Measurements from ENCODE around the gene SH3GLB2.

DNA sequence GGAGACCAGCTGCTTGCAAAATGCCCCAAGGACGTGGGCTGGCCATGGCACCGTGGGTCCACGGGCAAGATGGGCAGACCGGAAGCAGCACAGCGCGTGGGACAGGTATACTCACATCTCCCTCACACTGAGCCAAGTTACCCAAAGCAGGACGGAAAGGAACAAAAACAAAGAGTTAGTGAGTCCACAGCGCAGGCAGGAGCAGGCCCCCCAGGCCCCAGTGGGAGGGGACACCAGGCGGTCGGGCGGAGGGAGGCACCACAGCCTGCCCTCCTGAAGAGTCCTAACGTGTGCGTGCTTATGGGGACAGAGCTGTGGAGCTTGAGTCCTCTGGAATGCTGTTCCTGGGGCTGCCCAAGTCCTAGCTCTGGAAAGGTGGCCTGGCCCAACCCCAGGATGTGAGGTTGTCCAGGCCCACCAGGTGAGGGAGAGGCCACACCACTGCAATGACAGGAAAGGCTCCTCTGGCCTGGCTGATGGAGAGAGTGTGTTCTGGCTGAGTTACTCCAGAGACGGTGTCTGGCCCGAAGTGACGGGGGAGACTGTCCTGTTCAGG is 15.2 kb downstream of the SH3GLB2 start:
- TF ChIP-seq POLR2A (IDR thresholded peaks at IDR 0.05): no peak
- TF ChIP-seq, protein P1, sequence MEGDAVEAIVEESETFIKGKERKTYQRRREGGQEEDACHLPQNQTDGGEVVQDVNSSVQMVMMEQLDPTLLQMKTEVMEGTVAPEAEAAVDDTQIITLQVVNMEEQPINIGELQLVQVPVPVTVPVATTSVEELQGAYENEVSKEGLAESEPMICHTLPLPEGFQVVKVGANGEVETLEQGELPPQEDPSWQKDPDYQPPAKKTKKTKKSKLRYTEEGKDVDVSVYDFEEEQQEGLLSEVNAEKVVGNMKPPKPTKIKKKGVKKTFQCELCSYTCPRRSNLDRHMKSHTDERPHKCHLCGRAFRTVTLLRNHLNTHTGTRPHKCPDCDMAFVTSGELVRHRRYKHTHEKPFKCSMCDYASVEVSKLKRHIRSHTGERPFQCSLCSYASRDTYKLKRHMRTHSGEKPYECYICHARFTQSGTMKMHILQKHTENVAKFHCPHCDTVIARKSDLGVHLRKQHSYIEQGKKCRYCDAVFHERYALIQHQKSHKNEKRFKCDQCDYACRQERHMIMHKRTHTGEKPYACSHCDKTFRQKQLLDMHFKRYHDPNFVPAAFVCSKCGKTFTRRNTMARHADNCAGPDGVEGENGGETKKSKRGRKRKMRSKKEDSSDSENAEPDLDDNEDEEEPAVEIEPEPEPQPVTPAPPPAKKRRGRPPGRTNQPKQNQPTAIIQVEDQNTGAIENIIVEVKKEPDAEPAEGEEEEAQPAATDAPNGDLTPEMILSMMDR (IDR thresholded peaks at IDR 0.05 in 4 of 5, conservative IDR thresholded peaks at IDR 0.05 in 1 of 5): no peak
